Mammary microvascular endothelial cell (primary cell): Measurements from ENCODE around the gene BOD1L1. TPM values are rescaled to one million over a fixed set of nuclear protein-coding genes. Genes with fewer than 3 reads are reported as not detected.

Experiments
- total RNA-seq: library from RNA; depleted of rRNA; stranded (reverse); fragments of >200 nt; gene quantifications from 2 replicates; pipeline ENCODE4 v1.2.3, GENCODE V29; 2015

Gene BOD1L1
- 16.5 and 18.3 TPM in 2 replicates for total RNA-seq

DNA sequence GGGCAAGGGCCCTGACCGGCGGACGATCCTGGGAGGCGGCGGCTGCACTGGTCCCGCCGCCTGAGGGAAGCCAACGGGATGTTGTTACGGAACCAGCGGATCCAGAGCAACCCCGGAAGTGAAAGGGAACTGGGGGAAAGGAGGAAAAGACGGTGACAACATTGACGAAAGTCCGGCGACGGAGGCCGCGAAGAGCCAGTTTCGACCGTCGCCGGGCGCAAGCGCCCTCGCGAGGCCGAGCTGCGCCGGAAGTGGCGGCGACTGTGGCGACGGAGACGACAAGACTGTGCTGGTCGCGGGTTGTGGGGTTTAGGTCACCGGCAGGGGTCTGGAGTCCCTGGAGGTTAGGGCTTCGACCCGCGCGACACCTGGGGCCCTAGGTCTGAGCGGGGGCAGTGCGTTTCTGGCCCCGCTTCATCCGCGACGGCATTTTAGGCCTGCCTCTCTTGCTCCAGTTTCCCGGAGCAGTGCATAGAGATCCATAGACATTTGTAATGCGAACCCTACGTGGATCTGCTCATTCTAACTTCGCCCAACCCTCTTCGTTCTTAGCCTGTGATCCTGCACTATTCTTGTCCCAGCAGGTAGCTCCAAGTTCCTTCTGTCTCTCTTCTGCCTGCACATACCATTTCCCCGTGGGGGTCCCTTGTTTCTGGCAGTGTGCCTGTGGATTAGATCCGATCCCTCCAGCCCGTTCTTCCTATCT lies at the start of gene BOD1L1:
Gene BOD1L1, minus strand, starts transcription at position 120 of the 706 bp plus-strand sequence. CDS start 138 bp downstream, outside the sequence.

DNA sequence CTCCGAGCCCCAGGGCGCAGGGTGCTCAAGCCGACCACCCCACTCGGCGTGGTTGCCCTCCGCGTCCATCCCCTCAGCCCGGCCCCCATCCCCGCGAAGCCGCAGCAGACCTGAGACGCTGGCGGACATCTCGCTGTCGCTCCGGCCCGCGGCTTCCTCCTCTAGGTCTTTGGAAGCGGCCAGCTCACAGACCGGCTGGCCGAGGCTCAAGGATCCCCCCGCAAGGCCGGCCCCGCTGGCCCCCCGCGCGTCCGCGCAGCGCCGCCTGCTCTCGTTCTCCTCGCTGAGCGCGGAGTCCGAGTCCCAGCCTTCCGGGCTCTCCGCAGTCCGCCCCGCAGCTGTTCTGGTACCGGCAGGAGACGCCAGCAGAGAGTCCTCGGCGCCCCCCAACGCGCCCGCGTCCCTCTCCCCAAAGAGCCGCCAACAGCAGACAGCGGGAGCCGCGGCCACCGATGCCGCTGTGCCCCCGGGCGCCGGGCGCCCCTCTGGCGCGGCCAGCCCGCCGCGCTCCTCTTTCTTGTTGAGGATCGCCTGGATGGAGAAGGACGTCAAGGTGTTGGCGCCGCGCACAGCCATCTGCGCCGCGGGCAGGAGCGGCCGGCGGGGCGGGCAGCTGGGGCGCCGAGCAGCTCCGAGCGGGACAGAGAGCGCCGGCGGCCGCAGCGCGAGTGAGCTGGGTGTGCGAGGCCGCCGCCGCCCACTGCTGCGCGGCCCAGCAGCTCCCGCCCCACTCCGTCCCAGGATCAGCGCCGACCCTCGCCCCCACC lies 83.5 kb downstream of the BOD1L1 start, which contains the start of gene NKX3-2:
Gene NKX3-2, minus strand, starts transcription at position 670 of the 767 bp plus-strand sequence. Its CDS starts 94 bp downstream, at position 576.

Other genes starting within 250 kb of the BOD1L1 start
- gene RAB28, start 143.4 kb downstream of the BOD1L1 start, total RNA-seq: 16.2 and 16.9 TPM in 2 replicates
- gene NKX3-2, start 83.2 kb downstream of the BOD1L1 start, total RNA-seq: not detected in 2 replicates